ENCODE measurements around the gene IQCN.

DNA sequence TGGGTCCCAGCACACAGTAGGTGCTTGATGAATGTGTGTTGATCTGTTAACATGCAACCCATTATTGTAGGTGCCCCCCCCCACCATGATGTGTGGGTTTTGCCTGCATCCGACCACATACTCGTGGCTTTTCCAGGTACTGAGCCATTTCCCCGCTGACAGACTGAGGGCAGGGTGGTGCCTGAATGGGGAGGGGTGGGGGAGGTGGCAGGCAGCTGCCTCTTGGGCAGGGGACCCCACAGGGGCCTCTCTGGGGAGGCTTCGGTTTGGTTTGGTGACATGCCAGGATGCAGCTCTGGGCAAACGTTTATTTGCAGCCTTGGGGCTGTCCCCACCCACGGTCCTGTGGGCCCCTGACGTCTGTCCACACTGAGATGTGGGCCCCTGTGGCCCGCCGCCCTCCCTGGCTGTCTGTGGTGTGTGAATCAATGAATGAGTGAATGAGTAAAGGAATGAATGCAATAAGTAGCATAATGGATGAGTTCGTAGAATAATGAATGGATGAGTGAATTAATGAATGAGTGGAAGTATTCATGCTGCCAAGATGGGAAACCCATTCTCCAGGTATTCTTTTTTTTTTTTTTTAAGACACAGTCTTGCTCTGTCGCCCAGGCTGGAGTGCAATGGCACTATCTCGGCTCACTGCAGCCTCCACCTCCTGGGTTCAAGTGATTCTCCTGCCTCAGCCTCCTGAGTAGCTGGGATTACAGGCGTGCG, 16.2 kb upstream of the IQCN start:
- TF ChIP-seq, protein P1, sequence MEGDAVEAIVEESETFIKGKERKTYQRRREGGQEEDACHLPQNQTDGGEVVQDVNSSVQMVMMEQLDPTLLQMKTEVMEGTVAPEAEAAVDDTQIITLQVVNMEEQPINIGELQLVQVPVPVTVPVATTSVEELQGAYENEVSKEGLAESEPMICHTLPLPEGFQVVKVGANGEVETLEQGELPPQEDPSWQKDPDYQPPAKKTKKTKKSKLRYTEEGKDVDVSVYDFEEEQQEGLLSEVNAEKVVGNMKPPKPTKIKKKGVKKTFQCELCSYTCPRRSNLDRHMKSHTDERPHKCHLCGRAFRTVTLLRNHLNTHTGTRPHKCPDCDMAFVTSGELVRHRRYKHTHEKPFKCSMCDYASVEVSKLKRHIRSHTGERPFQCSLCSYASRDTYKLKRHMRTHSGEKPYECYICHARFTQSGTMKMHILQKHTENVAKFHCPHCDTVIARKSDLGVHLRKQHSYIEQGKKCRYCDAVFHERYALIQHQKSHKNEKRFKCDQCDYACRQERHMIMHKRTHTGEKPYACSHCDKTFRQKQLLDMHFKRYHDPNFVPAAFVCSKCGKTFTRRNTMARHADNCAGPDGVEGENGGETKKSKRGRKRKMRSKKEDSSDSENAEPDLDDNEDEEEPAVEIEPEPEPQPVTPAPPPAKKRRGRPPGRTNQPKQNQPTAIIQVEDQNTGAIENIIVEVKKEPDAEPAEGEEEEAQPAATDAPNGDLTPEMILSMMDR (conservative IDR thresholded peaks at IDR 0.05; ENCODE audit: low read length) = no peak
- TF ChIP-seq EZH2phosphoT487 (IDR thresholded peaks at IDR 0.05; ENCODE audit: borderline replicate concordance, low read depth, low read length) = no peak
